H9 (cell line): ENCODE results near the gene ERH. TPM values are rescaled to one million over a fixed set of nuclear protein-coding genes. Genes with fewer than 3 reads are reported as not detected.

Experiments used
- DNase-seq: peaks from one replicate; pipeline ENCODE4 v3.0.0-alpha.2; 2017
- H2AFZ ChIP-seq: one replicate; pipeline ENCODE4 v1.6.1; 2013; ENCODE audit warnings: mild to moderate bottlenecking, low read length, control low read depth, moderate library complexity
- H2AK5ac ChIP-seq: 2 replicates; pipeline ENCODE4 v1.6.1; 2013; ENCODE audit warnings: low read length, control low read depth, mixed read lengths; ENCODE audit not compliant: insufficient read length
- H2BK120ac ChIP-seq: one replicate; pipeline ENCODE4 v1.6.1; 2013; ENCODE audit warnings: low read depth, mild to moderate bottlenecking, low read length, control low read depth, inconsistent platforms; ENCODE audit not compliant: poor library complexity, severe bottlenecking
- H2BK12ac ChIP-seq: 2 replicates; pipeline ENCODE4 v1.6.1; 2013; ENCODE audit warnings: low read length, control low read depth, mixed read lengths, low read depth; ENCODE audit not compliant: insufficient read length
- H2BK15ac ChIP-seq: 2 replicates; pipeline ENCODE4 v1.6.1; 2013; ENCODE audit warnings: low read depth, low read length, control low read depth
- H2BK20ac ChIP-seq: one replicate; pipeline ENCODE4 v1.6.1; 2013; ENCODE audit warnings: low read depth, mild to moderate bottlenecking, low read length, control low read depth, inconsistent platforms; ENCODE audit not compliant: poor library complexity, severe bottlenecking
- H2BK5ac ChIP-seq: 2 replicates; pipeline ENCODE4 v1.6.1; 2013; ENCODE audit warnings: low read length, control low read depth, mixed read lengths; ENCODE audit not compliant: insufficient read length
- H3K14ac ChIP-seq: 2 replicates; pipeline ENCODE4 v1.6.1; 2013; ENCODE audit warnings: low read length, control low read depth; ENCODE audit not compliant: insufficient read depth
- H3K18ac ChIP-seq: 2 replicates; pipeline ENCODE4 v1.6.1; 2013; ENCODE audit warnings: low read depth, mild to moderate bottlenecking, mixed read lengths, low read length, control low read depth; ENCODE audit not compliant: insufficient read length
- H3K23ac ChIP-seq: 2 replicates; pipeline ENCODE4 v1.6.1; 2013; ENCODE audit warnings: low read length, control low read depth, mixed read lengths, low read depth; ENCODE audit not compliant: insufficient read length
- H3K23me2 ChIP-seq: 2 replicates; pipeline ENCODE4 v1.6.1; 2013; ENCODE audit warnings: low read depth, mild to moderate bottlenecking, mixed read lengths, low read length, control low read depth; ENCODE audit not compliant: insufficient read length, poor library complexity, severe bottlenecking
- H3K27ac ChIP-seq: 2 replicates; pipeline ENCODE4 v1.5.1; 2013; ENCODE audit warnings: low read length, control low read depth, mixed read lengths, low read depth; ENCODE audit not compliant: insufficient read length
- H3K27me3 ChIP-seq: 2 replicates; pipeline ENCODE4 v1.6.1; 2013; ENCODE audit warnings: low read length, control low read depth, inconsistent platforms; ENCODE audit not compliant: insufficient read depth
- H3K4ac ChIP-seq: 2 replicates; pipeline ENCODE4 v1.6.1; 2013; ENCODE audit warnings: low read depth, mild to moderate bottlenecking, control low read depth, inconsistent platforms, low read length, moderate library complexity
- H3K4me1 ChIP-seq: 2 replicates; pipeline ENCODE4 v1.6.1; 2013; ENCODE audit warnings: low read length, control low read depth, inconsistent platforms; ENCODE audit not compliant: insufficient read depth
- H3K4me2 ChIP-seq: 2 replicates; pipeline ENCODE4 v1.6.1; 2013; ENCODE audit warnings: low read length, control low read depth, mixed read lengths; ENCODE audit not compliant: insufficient read length, insufficient read depth
- H3K56ac ChIP-seq: 2 replicates; pipeline ENCODE4 v1.6.1; 2013; ENCODE audit warnings: low read depth, mild to moderate bottlenecking, mixed read lengths, low read length, control low read depth; ENCODE audit not compliant: insufficient read length
- H3K79me1 ChIP-seq: 2 replicates; pipeline ENCODE4 v1.6.1; 2013; ENCODE audit warnings: low read depth, mild to moderate bottlenecking, moderate library complexity, low read length, control low read depth, inconsistent platforms; ENCODE audit not compliant: insufficient read depth, poor library complexity, severe bottlenecking
- H3K79me2 ChIP-seq: 2 replicates; pipeline ENCODE4 v1.6.1; 2013; ENCODE audit warnings: low read length, control low read depth, inconsistent platforms; ENCODE audit not compliant: insufficient read depth
- H3K9ac ChIP-seq: 2 replicates; pipeline ENCODE4 v1.6.1; 2013; ENCODE audit warnings: low read length, control low read depth, mixed read lengths; ENCODE audit not compliant: insufficient read length; ENCODE audit errors: extremely low read depth
- H3K9me3 ChIP-seq: one replicate; pipeline ENCODE4 v1.6.1; 2013; ENCODE audit warnings: low read depth, low read length, inconsistent platforms; ENCODE audit not compliant: control insufficient read depth
- H3T11ph ChIP-seq: one replicate; pipeline ENCODE4 v1.6.1; 2013; ENCODE audit warnings: mild to moderate bottlenecking, low read length, control low read depth, inconsistent platforms
- H4K20me1 ChIP-seq: one replicate; pipeline ENCODE4 v1.6.1; 2013; ENCODE audit not compliant: control insufficient read depth, insufficient read length, insufficient read depth
- H4K5ac ChIP-seq: 2 replicates; pipeline ENCODE4 v1.6.1; 2013; ENCODE audit warnings: low read depth, mild to moderate bottlenecking, mixed read lengths, low read length, control low read depth; ENCODE audit not compliant: insufficient read length
- H4K8ac ChIP-seq: replicated peaks from 2 replicates; pipeline ENCODE4 v1.6.1; 2013; ENCODE audit warnings: low read length, control low read depth, mixed read lengths, low read depth; ENCODE audit not compliant: insufficient read length
- H4K91ac ChIP-seq: 2 replicates; pipeline ENCODE4 v1.6.1; 2013; ENCODE audit warnings: low read depth, mild to moderate bottlenecking, moderate library complexity, mixed read lengths, low read length, control low read depth; ENCODE audit not compliant: insufficient read length
- H3K27ac Mint-ChIP-seq, 3 experiments: 2 replicates in 2 of 3; 3 replicates in 1 of 3; pipeline ENCODE4 v1.8.0; 2020 to 2021; ENCODE audit warnings: mixed read lengths in 3 of 3, mild to moderate bottlenecking in 1 of 3, moderate library complexity in 1 of 3
- H3K27me3 Mint-ChIP-seq: 2 replicates; pipeline ENCODE4 v1.8.0; 2021; ENCODE audit warnings: low read depth, mild to moderate bottlenecking, moderate library complexity, mixed read lengths
- H3K36me3 Mint-ChIP-seq, 3 experiments: 2 replicates in 2 of 3; 3 replicates in 1 of 3; pipeline ENCODE4 v1.8.0; 2020 to 2021; ENCODE audit warnings: low read depth in 3 of 3, mixed read lengths in 3 of 3; ENCODE audit not compliant: insufficient read depth in 1 of 3
- H3K4me1 Mint-ChIP-seq, 2 experiments: 2 replicates each; pipeline ENCODE4 v1.8.0; 2020; ENCODE audit warnings: mixed read lengths in 2 of 2
- H3K4me3 Mint-ChIP-seq, 2 experiments: 2 replicates in 1 of 2; 3 replicates in 1 of 2; pipeline ENCODE4 v1.8.0; 2020 to 2021; ENCODE audit warnings: mild to moderate bottlenecking in 2 of 2, mixed read lengths in 2 of 2, moderate library complexity in 1 of 2
- H3K9me3 Mint-ChIP-seq, 2 experiments: 2 replicates in 1 of 2; 3 replicates in 1 of 2; pipeline ENCODE4 v1.8.0; 2020; ENCODE audit warnings: mild to moderate bottlenecking in 2 of 2, mixed read lengths in 2 of 2, moderate library complexity in 1 of 2
- WGBS: extraction: QIAGEN DNeasy Blood & Tissue Kit; methylation state at CpG from one replicate; pipeline ENCODE4 v1.1.7; 2013; ENCODE audit warnings: missing lambda C conversion rate, low lambda C conversion rate, mixed read lengths; ENCODE audit not compliant: insufficient read length; ENCODE audit errors: extremely low coverage; 5-methylcytosine and 5-hydroxymethylcytosine counted together
- total RNA-seq: library from RNA; stranded (reverse); gene quantifications from 2 replicates; pipeline ENCODE4 v1.2.1, GENCODE V29; 2021
- TF ChIP-seq, protein P1 (sequence below): fragments of 200-600 bp; sonication (generic); conservative IDR thresholded peaks from 3 replicates; pipeline ENCODE4 v1.8.0; 2021; ENCODE audit warnings: antibody characterized with exemption, mild to moderate bottlenecking

The ERH gene
- total RNA-seq, 1 experiment from 2014 or later, result 443 TPM

DNA sequence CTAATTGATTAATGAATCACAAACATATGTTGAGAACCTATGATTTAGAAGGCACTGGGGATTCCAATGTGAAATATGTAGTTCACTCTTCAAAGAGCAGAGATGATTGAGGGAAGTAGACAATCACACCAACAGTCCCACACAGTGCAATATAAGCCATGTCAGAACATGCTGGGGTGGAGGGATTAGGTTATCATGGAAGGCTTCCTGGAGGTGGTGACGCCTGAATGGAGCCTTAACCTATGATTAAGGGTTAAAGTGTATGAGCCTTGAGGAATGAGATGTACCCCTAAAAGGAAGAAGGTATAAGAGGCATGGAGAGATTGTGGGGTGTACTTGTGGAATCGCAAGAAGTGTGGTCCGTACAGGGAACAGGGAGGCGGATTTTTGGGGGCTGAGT, 31.3 kb downstream of the ERH start:
- no peak overlapping the region for H4K91ac ChIP-seq
- H3K27ac Mint-ChIP-seq, result no peak overlapping the region
- H3T11ph ChIP-seq, result no peak overlapping the region
- no peaks in the 10 kb centered on the region for H3K79me1 ChIP-seq
- H2BK15ac ChIP-seq, result no peak overlapping the region
- H2BK5ac ChIP-seq, result no peak overlapping the region
- TF ChIP-seq, protein P1, sequence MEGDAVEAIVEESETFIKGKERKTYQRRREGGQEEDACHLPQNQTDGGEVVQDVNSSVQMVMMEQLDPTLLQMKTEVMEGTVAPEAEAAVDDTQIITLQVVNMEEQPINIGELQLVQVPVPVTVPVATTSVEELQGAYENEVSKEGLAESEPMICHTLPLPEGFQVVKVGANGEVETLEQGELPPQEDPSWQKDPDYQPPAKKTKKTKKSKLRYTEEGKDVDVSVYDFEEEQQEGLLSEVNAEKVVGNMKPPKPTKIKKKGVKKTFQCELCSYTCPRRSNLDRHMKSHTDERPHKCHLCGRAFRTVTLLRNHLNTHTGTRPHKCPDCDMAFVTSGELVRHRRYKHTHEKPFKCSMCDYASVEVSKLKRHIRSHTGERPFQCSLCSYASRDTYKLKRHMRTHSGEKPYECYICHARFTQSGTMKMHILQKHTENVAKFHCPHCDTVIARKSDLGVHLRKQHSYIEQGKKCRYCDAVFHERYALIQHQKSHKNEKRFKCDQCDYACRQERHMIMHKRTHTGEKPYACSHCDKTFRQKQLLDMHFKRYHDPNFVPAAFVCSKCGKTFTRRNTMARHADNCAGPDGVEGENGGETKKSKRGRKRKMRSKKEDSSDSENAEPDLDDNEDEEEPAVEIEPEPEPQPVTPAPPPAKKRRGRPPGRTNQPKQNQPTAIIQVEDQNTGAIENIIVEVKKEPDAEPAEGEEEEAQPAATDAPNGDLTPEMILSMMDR, result no peak
- no peak for DNase-seq
- H2BK12ac ChIP-seq, result no peak overlapping the region
- H3K79me2 ChIP-seq, result no peaks in the 10 kb centered on the region
- peaks cover 0 to under 1% (median 0%) of the 10 kb centered on the region in 3 experiments; a peak in 2 of 7 replicates for H3K36me3 Mint-ChIP-seq
- no peak overlapping the region for H3K14ac ChIP-seq
- H3K4me1 Mint-ChIP-seq, result peaks cover 3 to 4% of the 10 kb centered on the region in 2 experiments
- H3K27ac ChIP-seq, result no peak overlapping the region
- H2BK20ac ChIP-seq, result no peak overlapping the region
- no peak overlapping the region for H3K56ac ChIP-seq
- H4K20me1 ChIP-seq, result no peaks in the 10 kb centered on the region
- no CpG with 5 or more reads among the region's 4 CpGs for WGBS
- H2AK5ac ChIP-seq, result no peak overlapping the region
- no peaks in the 10 kb centered on the region; the same call in 1 of the 2 replicates for H3K27me3 Mint-ChIP-seq
- H4K5ac ChIP-seq, result no peak overlapping the region
- no peak overlapping the region for H3K4me3 Mint-ChIP-seq
- no peak overlapping the region for H3K4ac ChIP-seq
- no peaks in the 10 kb centered on the region for H3K9me3 ChIP-seq
- H3K27me3 ChIP-seq, result no peaks in the 10 kb centered on the region
- H3K18ac ChIP-seq, result no peak overlapping the region
- no peak overlapping the region for H3K9ac ChIP-seq
- H3K4me1 ChIP-seq, result no peaks in the 10 kb centered on the region
- H3K4me2 ChIP-seq, result no peak overlapping the region
- no peak overlapping the region for H3K23ac ChIP-seq
- H2AFZ ChIP-seq, result no peak overlapping the region
- no peak overlapping the region for H2BK120ac ChIP-seq
- H4K8ac ChIP-seq, result no peak overlapping the region
- H3K9me3 Mint-ChIP-seq, result no peaks in the 10 kb centered on the region
- no peaks in the 10 kb centered on the region for H3K23me2 ChIP-seq
